Duodenal mucosa (tissue), 2 donors: ENCODE results near the gene LRRC15.

Experiments
- H3K27ac ChIP-seq: one replicate; pipeline ENCODE4 v1.7.0; 2013; ENCODE audit warnings: low read depth, low read length
- H3K27me3 ChIP-seq, 2 donors: one replicate each; pipeline ENCODE4 v1.7.0; 2013; ENCODE audit warnings: low read length in 2 of 2, control low read depth in 1 of 2; ENCODE audit not compliant: insufficient read depth in 2 of 2, control insufficient read depth in 1 of 2
- H3K36me3 ChIP-seq, 2 donors: one replicate each; pipeline ENCODE4 v1.7.0; 2013; ENCODE audit warnings: low read length in 2 of 2, control low read depth in 1 of 2; ENCODE audit not compliant: insufficient read depth in 2 of 2, control insufficient read depth in 1 of 2
- H3K4me1 ChIP-seq, 2 donors: one replicate each; pipeline ENCODE4 v1.7.0; 2013; ENCODE audit warnings: low read length in 2 of 2, control low read depth in 1 of 2; ENCODE audit not compliant: insufficient read depth in 2 of 2, control insufficient read depth in 1 of 2
- H3K4me3 ChIP-seq, 2 donors: one replicate each; pipeline ENCODE4 v1.7.0; 2013; ENCODE audit warnings: low read length in 2 of 2, low read depth in 1 of 2
- H3K9ac ChIP-seq, 2 donors: one replicate each; pipeline ENCODE4 v1.7.0; 2013; ENCODE audit warnings: low read length in 2 of 2, low read depth in 1 of 2
- H3K9me3 ChIP-seq, 2 donors: one replicate each; pipeline ENCODE4 v1.7.0; 2013; ENCODE audit warnings: low read length in 2 of 2, control low read depth in 1 of 2; ENCODE audit not compliant: control insufficient read depth in 1 of 2

The LRRC15 gene

GRCh38 chr3:194379231-194379630, 9.7 kb upstream of the LRRC15 start:
- no peak overlapping the region for H3K9ac ChIP-seq
- H3K4me3 ChIP-seq = no peak overlapping the region
- no peaks in the 10 kb centered on the region for H3K36me3 ChIP-seq
- H3K27me3 ChIP-seq = peaks cover 9% of the 10 kb centered on the region in 2 donors
- no peaks in the 10 kb centered on the region for H3K9me3 ChIP-seq
- H3K4me1 ChIP-seq = no peaks in the 10 kb centered on the region
- no peak overlapping the region for H3K27ac ChIP-seq

- H3K9me3 ChIP-seq = no peaks in the 10 kb centered on the region
- no peaks in the 10 kb centered on the region for H3K36me3 ChIP-seq
- H3K27ac ChIP-seq = no peak overlapping the region
- H3K4me3 ChIP-seq = no peak overlapping the region
- no peaks in the 10 kb centered on the region for H3K4me1 ChIP-seq
- H3K9ac ChIP-seq = no peak overlapping the region
- H3K27me3 ChIP-seq = peaks cover 9% of the 10 kb centered on the region in 2 donors
Observed at GRCh38 chr3:194377708-194378107, 8.2 kb upstream of the LRRC15 start.

GRCh38 chr3:194376241-194376560, 6.7 kb upstream of the LRRC15 start:
- no peaks in the 10 kb centered on the region for H3K4me1 ChIP-seq
- H3K9ac ChIP-seq = no peak overlapping the region
- H3K36me3 ChIP-seq = no peaks in the 10 kb centered on the region
- H3K9me3 ChIP-seq = no peaks in the 10 kb centered on the region
- no peak overlapping the region for H3K27ac ChIP-seq
- H3K27me3 ChIP-seq = peaks cover 9% of the 10 kb centered on the region in 2 donors
- H3K4me3 ChIP-seq = no peak overlapping the region

- no peak overlapping the region for H3K27ac ChIP-seq
- H3K4me3 ChIP-seq = no peak overlapping the region
- H3K9ac ChIP-seq = no peak overlapping the region
- H3K9me3 ChIP-seq = no peaks in the 10 kb centered on the region
- H3K36me3 ChIP-seq = no peaks in the 10 kb centered on the region
- H3K27me3 ChIP-seq = peaks cover 9% of the 10 kb centered on the region in 2 donors
- no peaks in the 10 kb centered on the region for H3K4me1 ChIP-seq
Observed at GRCh38 chr3:194375473-194376240, 6.1 kb upstream of the LRRC15 start.

- H3K36me3 ChIP-seq = no peaks in the 10 kb centered on the region
- H3K9me3 ChIP-seq = no peaks in the 10 kb centered on the region
- H3K27me3 ChIP-seq = peaks cover 4 to 7% of the 10 kb centered on the region in 2 donors
- no peak overlapping the region for H3K4me3 ChIP-seq
- no peaks in the 10 kb centered on the region for H3K4me1 ChIP-seq
- no peak overlapping the region for H3K27ac ChIP-seq
- no peak overlapping the region for H3K9ac ChIP-seq
Observed at GRCh38 chr3:194374935-194375334, 5.4 kb upstream of the LRRC15 start.

- Histone ChIP-seq H3K9ac (no peak overlapping the region), H3K9me3 (no peaks in the 10 kb centered on the region), H3K4me1 (no peaks in the 10 kb centered on the region), H3K27ac (no peak overlapping the region), H3K4me3 (no peak overlapping the region), H3K27me3 (peaks cover 13 to 14% of the 10 kb centered on the region in 2 donors), H3K36me3 (no peaks in the 10 kb centered on the region)
Observed at GRCh38 chr3:194373899-194374298, 4.4 kb upstream of the LRRC15 start.

- Histone ChIP-seq H3K9ac (no peak overlapping the region), H3K4me1 (no peaks in the 10 kb centered on the region), H3K27ac (no peak overlapping the region), H3K27me3 (peaks cover 18 to 22% of the 10 kb centered on the region in 2 donors), H3K9me3 (no peaks in the 10 kb centered on the region), H3K36me3 (no peaks in the 10 kb centered on the region), H3K4me3 (no peak overlapping the region)
Observed at GRCh38 chr3:194373028-194373427, 3.5 kb upstream of the LRRC15 start.

- Histone ChIP-seq H3K4me3 (no peak overlapping the region), H3K9ac (no peak overlapping the region), H3K27ac (no peak overlapping the region), H3K27me3 (peaks cover 18 to 24% of the 10 kb centered on the region in 2 donors), H3K9me3 (no peaks in the 10 kb centered on the region), H3K36me3 (no peaks in the 10 kb centered on the region), H3K4me1 (no peaks in the 10 kb centered on the region)
Observed at GRCh38 chr3:194370753-194371152, 1.2 kb upstream of the LRRC15 start.

- Histone ChIP-seq H3K9ac (no peak overlapping the region), H3K27ac (no peak overlapping the region), H3K4me1 (peaks cover 0 to 4% of the 10 kb centered on the region in 2 donors), H3K27me3 (peaks cover 18 to 24% of the 10 kb centered on the region in 2 donors), H3K9me3 (no peaks in the 10 kb centered on the region), H3K4me3 (no peak overlapping the region), H3K36me3 (no peaks in the 10 kb centered on the region)
Observed at GRCh38 chr3:194368918-194369317, 625 bp downstream of the LRRC15 start.

- Histone ChIP-seq H3K4me1 (peaks cover 0 to 4% of the 10 kb centered on the region in 2 donors), H3K9ac (no peak overlapping the region), H3K9me3 (no peaks in the 10 kb centered on the region), H3K36me3 (no peaks in the 10 kb centered on the region), H3K27ac (no peak overlapping the region), H3K27me3 (peaks cover 18 to 24% of the 10 kb centered on the region in 2 donors), H3K4me3 (no peak overlapping the region)
Observed at GRCh38 chr3:194367992-194368841, 1.3 kb downstream of the LRRC15 start.
